GM12878 (cell line): ENCODE data around the gene FOXK1. TPM values are rescaled to one million over a fixed set of nuclear protein-coding genes. Genes with fewer than 3 reads are reported as not detected.
A peak's percentile ranks its signal among the peaks of the same experiment; 100 is the strongest.

Source experiments
- ATAC-seq: fragments of 200-7000 bp; cut with Tn5 transposase; 3 replicates; pipeline ENCODE4 v1.9.1; 2020; ENCODE audit warnings: mild to moderate bottlenecking, moderate library complexity
- BruUV-seq: library from RNA; stranded (reverse); fragments of 400-500 nt; replicated peaks from 2 replicates; lab custom pipeline; 2021; lab: Mats Ljungman, UMichigan
- CTCF ChIA-PET: fragments of 300-600 bp; sonication (Branson Sonifier 250); formaldehyde crosslinking; extraction: SDS; loops from one replicate; lab custom pipeline; 2021; ENCODE audit warnings: inconsistent platforms; lab: Yijun Ruan, JAX
- POLR2A ChIA-PET: fragments of 350-600 bp; formaldehyde crosslinking; extraction: SDS; loops from one replicate; lab custom pipeline; 2021; ENCODE audit warnings: inconsistent platforms; lab: Charles Lee
- RAD21 ChIA-PET: fragments of 300-600 bp; sonication (Branson Sonifier 250); formaldehyde crosslinking; loops from one replicate; lab custom pipeline; 2023; ENCODE audit warnings: antibody characterized with exemption; ENCODE audit not compliant: unreplicated experiment; lab: Charles Lee
- SMC1A ChIA-PET: fragments of 300-600 bp; sonication (Branson Sonifier 250); formaldehyde crosslinking; loops from one replicate; lab custom pipeline; 2023; ENCODE audit not compliant: unreplicated experiment, uncharacterized antibody; lab: Charles Lee
- DNase-seq: peaks from one replicate; pipeline ENCODE4 v3.0.0-alpha.2; 2011; ENCODE audit warnings: low read depth, low spot score
- FAIRE-seq: peaks from 3 replicates; lab custom pipeline; 2011; peaks lifted over from hg19 to GRCh38; lab: Jason Lieb, UNC
- H2AFZ ChIP-seq: 2 replicates; pipeline ENCODE4 v1.6.0; 2011; ENCODE audit warnings: low read depth, low read length, control low read depth; ENCODE audit not compliant: control insufficient read depth
- H3K27ac ChIP-seq: 2 replicates; pipeline ENCODE4 v1.5.1; 2011; ENCODE audit warnings: control low read depth; ENCODE audit not compliant: control insufficient read depth, insufficient read depth
- H3K27me3 ChIP-seq, 2 experiments: replicated peaks in 1 of 2; 2 replicates each; pipeline versions ENCODE4 v1.6.0 to v1.6.1; 2011; ENCODE audit warnings: low read length in 1 of 2; ENCODE audit not compliant: control insufficient read depth in 2 of 2, insufficient read depth in 2 of 2
- H3K36me3 ChIP-seq, 2 experiments: 2 replicates each; pipeline ENCODE4 v1.5.1; 2011; ENCODE audit warnings: low read length in 1 of 2; ENCODE audit not compliant: control insufficient read depth in 2 of 2, insufficient read depth in 2 of 2
- H3K4me1 ChIP-seq: 2 replicates; pipeline ENCODE4 v1.6.1; 2011; ENCODE audit warnings: mild to moderate bottlenecking, low read length, moderate library complexity, mixed read lengths; ENCODE audit not compliant: control insufficient read depth, insufficient read depth
- H3K4me2 ChIP-seq: 2 replicates; pipeline ENCODE4 v1.6.0; 2011; ENCODE audit warnings: control low read depth; ENCODE audit not compliant: control insufficient read depth, insufficient read depth
- H3K4me3 ChIP-seq: fragments of 200-600 bp; sonication (generic); 2 replicates; pipeline ENCODE4 v1.5.1; 2016
- H3K79me2 ChIP-seq: 2 replicates; pipeline ENCODE4 v1.6.0; 2011; ENCODE audit warnings: low read length; ENCODE audit not compliant: control insufficient read depth, insufficient read depth
- H3K9ac ChIP-seq: 2 replicates; pipeline ENCODE4 v1.8.0; 2011; ENCODE audit warnings: low read length, control low read depth, mixed read lengths; ENCODE audit not compliant: control insufficient read depth, insufficient read depth
- H3K9me3 ChIP-seq: replicated peaks from 3 replicates; pipeline ENCODE4 v1.5.1; 2011; ENCODE audit warnings: mild to moderate bottlenecking, low read length; ENCODE audit not compliant: control insufficient read depth, insufficient read depth
- H4K20me1 ChIP-seq: 2 replicates; pipeline ENCODE4 v1.6.0; 2011; ENCODE audit not compliant: control insufficient read depth, insufficient read depth
- CBFB ChIP-seq: IDR thresholded peaks from 2 replicates; pipeline ENCODE4 v1.6.1; 2016; ENCODE audit warnings: antibody characterized with exemption, low read depth
- IKZF2 ChIP-seq, 2 experiments: fragments of 450-650 bp; IDR thresholded peaks; 2 replicates each; pipeline ENCODE4 v1.6.1; 2017; ENCODE audit warnings: mild to moderate bottlenecking in 2 of 2, moderate library complexity in 2 of 2
- IRF3 ChIP-seq: fragments of 450-650 bp; IDR thresholded peaks from 2 replicates; pipeline ENCODE4 v1.6.1; 2014; ENCODE audit warnings: mild to moderate bottlenecking
- MLLT1 ChIP-seq: fragments of 450-650 bp; IDR thresholded peaks from 2 replicates; pipeline ENCODE4 v1.6.1; 2016; ENCODE audit warnings: mild to moderate bottlenecking
- MTA3 ChIP-seq: IDR thresholded peaks from 2 replicates; pipeline ENCODE4 v1.6.1; 2012; ENCODE audit warnings: low read length, inconsistent platforms, borderline replicate concordance
- MYB ChIP-seq: fragments of 150-350 bp; IDR thresholded peaks from 2 replicates; pipeline ENCODE4 v1.6.1; 2014; ENCODE audit warnings: mild to moderate bottlenecking, low read depth, low read length, borderline replicate concordance
- SMAD5 ChIP-seq: IDR thresholded peaks from 2 replicates; pipeline ENCODE4 v1.6.1; 2016; ENCODE audit warnings: antibody characterized with exemption, low read depth
- SUPT20H ChIP-seq: IDR thresholded peaks from 2 replicates; pipeline ENCODE4 v1.6.1; 2011; ENCODE audit warnings: low read depth, mild to moderate bottlenecking, low read length, moderate library complexity, borderline replicate concordance; ENCODE audit not compliant: control insufficient read depth
- WGBS: methylation state at CpG from one replicate; pipeline ENCODE4 v1.1.6; 2016; ENCODE audit warnings: low lambda C conversion rate; ENCODE audit not compliant: insufficient replicate concordance, insufficient coverage; ENCODE audit errors: missing lambda C conversion rate; 5-methylcytosine and 5-hydroxymethylcytosine counted together
- in situ Hi-C: fragments of 300-500 bp; cut with MboI; formaldehyde crosslinking; loops from 9 replicates; pipeline ENCODE4 v1.14.3; 2018; ENCODE audit warnings: mixed read lengths
- intact Hi-C: fragments of 100-400 bp; cut with micrococcal nuclease; formaldehyde crosslinking; loops from one replicate; pipeline ENCODE4 v1.14.2; 2022; ENCODE audit not compliant: unreplicated experiment
- polyA plus RNA-seq, 11 experiments: library from polyadenylated mRNA; depleted of rRNA in 4 of 11; unstranded in 6 of 11; stranded (reverse) in 5 of 11; fragments of >200 nt; fragmentation: Nextera tagmentation in 4 of 11; fragmentation: Illumina TruSeq in 1 of 11; extraction: Ambion mirVana in 4 of 11; extraction: Trizol in 1 of 11; gene quantifications; 1 replicate in 1 of 11; 2 replicates in 10 of 11; pipeline versions ENCODE4 v1.2.1 to v1.2.3, GENCODE V29; 2011 to 2016; ENCODE audit warnings: inconsistent platforms in 2 of 11, missing spikeins in 2 of 11, low read depth in 1 of 11
- total RNA-seq, 4 experiments: library from RNA; depleted of rRNA in 3 of 4; stranded (reverse); fragments of >200 nt in 3 of 4; fragmentation: Illumina TruSeq in 1 of 4; extraction: Trizol in 1 of 4; gene quantifications; 2 replicates each; pipeline versions ENCODE4 v1.2.1 to v1.2.3, GENCODE V29; 2013 to 2021

The FOXK1 gene
- total and polyA plus RNA-seq, 10 of the 15 experiments (the other 5 are each of a cell fraction or from before 2014, with no cell fraction given): 0.24 to 31.8 (median 4.5) TPM

GRCh38 chr7:4714767-4715409 is 32.8 kb downstream of the FOXK1 start:
- ChIA-PET SMC1A (no interaction called here), CTCF (no interaction called here), RAD21 (no interaction called here), POLR2A (no interaction called here)
- 97% methylated on average over 26 of the region's 26 CpGs for WGBS
- DNase-seq: no peak
- peaks cover 44% of the 10 kb centered on the region for H3K79me2 ChIP-seq
- no peaks in the 10 kb centered on the region; the same call in 2 of the 3 replicates for H3K9me3 ChIP-seq
- H3K4me2 ChIP-seq: no peak overlapping the region
- no TSS peak for BruUV-seq
- no peak for FAIRE-seq
- H2AFZ ChIP-seq: no peak overlapping the region
- TF ChIP-seq IRF3 (no peak), MLLT1 (peak; percentile 67)
- peaks cover 24% of the 10 kb centered on the region for H3K4me1 ChIP-seq
- no peak overlapping the region for H3K27ac ChIP-seq
- H3K4me3 ChIP-seq: no peak overlapping the region
- no peak overlapping the region for H3K9ac ChIP-seq
- intact Hi-C loops (no loop called here), in situ Hi-C loops (no loop called here)
- peaks cover 3 to 4% of the 10 kb centered on the region in 2 experiments; a peak in 3 of 4 replicates for H3K36me3 ChIP-seq
- H4K20me1 ChIP-seq: peaks cover 6% of the 10 kb centered on the region
- H3K27me3 ChIP-seq: no peaks in the 10 kb centered on the region
- ATAC-seq: no peak

- in situ Hi-C loops: no loop called here
- POLR2A ChIA-PET: no interaction called here
Measured at GRCh38 chr7:4715410-4715776, 33.3 kb downstream of the FOXK1 start.

More at GRCh38 chr7:4715410-4715776, 33.3 kb downstream of the FOXK1 start:
- peaks cover 3 to 4% of the 10 kb centered on the region in 2 experiments; a peak in 3 of 4 replicates for H3K36me3 ChIP-seq
- H3K27me3 ChIP-seq: no peaks in the 10 kb centered on the region
- no peak overlapping the region for H3K9ac ChIP-seq
- ATAC-seq (no peak), FAIRE-seq (no peak)
- H4K20me1 ChIP-seq: peaks cover 6% of the 10 kb centered on the region
- ChIA-PET RAD21 (no interaction called here), CTCF (no interaction called here)
- 96% methylated on average over 13 of the region's 13 CpGs for WGBS
- H3K27ac ChIP-seq: no peak overlapping the region
- intact Hi-C loops: no loop called here
- BruUV-seq: no TSS peak
- H3K4me1 ChIP-seq: peaks cover 26% of the 10 kb centered on the region
- H2AFZ ChIP-seq: no peak overlapping the region
- TF ChIP-seq SUPT20H (no peak), IKZF2 (IDR thresholded peaks at IDR 0.05) (no peak), MYB (no peak), MTA3 (no peak), CBFB (no peak), SMAD5 (no peak)
- TF ChIP-seq, all 136 proteins: peak for 0
- H3K9me3 ChIP-seq: no peaks in the 10 kb centered on the region; the same call in 2 of the 3 replicates
- H3K4me3 ChIP-seq: no peak overlapping the region
- H3K79me2 ChIP-seq: peaks cover 44% of the 10 kb centered on the region
- no peak overlapping the region for H3K4me2 ChIP-seq
- SMC1A ChIA-PET: no interaction called here
- DNase-seq: no peak
